Lung (tissue), 12 donors: Measurements from ENCODE around the gene ARHGDIB. TPM values are rescaled to one million over a fixed set of nuclear protein-coding genes. Genes with fewer than 3 reads are reported as not detected.
A peak's percentile ranks its signal among the peaks of the same experiment; 100 is the strongest.

Source experiments
- ATAC-seq: fragments of 200-7000 bp; cut with Tn5 transposase; one replicate; pipeline ENCODE4 v1.9.1; 2020; ENCODE audit warnings: moderate number of reproducible peaks; ENCODE audit not compliant: insufficient read depth, low FRiP score
- DNase-seq, 3 donors: peaks; one replicate each; pipeline ENCODE4 v3.0.0-alpha.2; 2013 to 2017
- H3K27ac ChIP-seq, 2 donors: one replicate each; pipeline ENCODE4 v1.5.1; 2013; ENCODE audit warnings: mild to moderate bottlenecking in 2 of 2, moderate library complexity in 2 of 2, control low read depth in 1 of 2, inconsistent platforms in 1 of 2, low read depth in 1 of 2, low read length in 1 of 2
- H3K27me3 ChIP-seq, 3 donors: one replicate each; pipeline ENCODE4 v1.5.1; 2013; ENCODE audit warnings: low read length in 2 of 3; ENCODE audit not compliant: control insufficient read depth in 3 of 3, insufficient read depth in 3 of 3
- H3K36me3 ChIP-seq, 4 donors: one replicate each; pipeline ENCODE4 v1.5.1; 2013; ENCODE audit warnings: low read length in 4 of 4, mild to moderate bottlenecking in 1 of 4, moderate library complexity in 1 of 4; ENCODE audit not compliant: control insufficient read depth in 4 of 4, insufficient read depth in 4 of 4
- H3K4me1 ChIP-seq, 5 donors: one replicate each; pipeline ENCODE4 v1.5.1; 2013; ENCODE audit warnings: low read length in 5 of 5, mild to moderate bottlenecking in 2 of 5, moderate library complexity in 1 of 5; ENCODE audit not compliant: control insufficient read depth in 5 of 5, insufficient read depth in 5 of 5
- H3K4me3 ChIP-seq: one replicate; pipeline ENCODE4 v1.5.1; 2013; ENCODE audit warnings: mild to moderate bottlenecking, control low read depth, moderate library complexity
- H3K9ac ChIP-seq, 2 donors: one replicate each; pipeline ENCODE4 v1.5.1; 2013; ENCODE audit warnings: low read length in 2 of 2, control low read depth in 1 of 2; ENCODE audit not compliant: insufficient read depth in 1 of 2
- H3K9me3 ChIP-seq, 4 donors: one replicate each; pipeline ENCODE4 v1.5.1; 2013; ENCODE audit warnings: low read length in 3 of 4, mild to moderate bottlenecking in 1 of 4, moderate library complexity in 1 of 4; ENCODE audit not compliant: control insufficient read depth in 4 of 4, insufficient read depth in 3 of 4
- WGBS, 2 donors: extraction: QIAGEN DNeasy Blood & Tissue Kit; methylation state at CpG; one replicate each; pipeline ENCODE4 v1.1.7; 2013; 5-methylcytosine and 5-hydroxymethylcytosine counted together
- polyA plus RNA-seq, 2 donors: library from polyadenylated mRNA; stranded (reverse); fragments of 200-250 nt; gene quantifications; one replicate each; pipeline ENCODE4 v1.2.1, GENCODE V29; 2013
- total RNA-seq, 2 donors: library from RNA; depleted of rRNA in 1 of 2; stranded (reverse); fragments of >200 nt in 1 of 2; gene quantifications; one replicate each; pipeline ENCODE4 v1.2.1, GENCODE V29; 2014 to 2021
- TF ChIP-seq, protein P1 (sequence below): IDR thresholded peaks from 2 replicates; pipeline ENCODE4 v1.5.1; 2012; ENCODE audit warnings: mild to moderate bottlenecking; ENCODE audit errors: control extremely low read depth, extremely low read depth
- donor health status: control.
- donor health status: control.
- donor health status: Bipolar disorder and iron deficiency.
- donor health status: healthy.
- donor health status: DM: yes; HTN: yes; CAD: no.

ARHGDIB gene
- total and polyA plus RNA-seq, 4 donors = 66.5 to 597 (median 259) TPM

DNA sequence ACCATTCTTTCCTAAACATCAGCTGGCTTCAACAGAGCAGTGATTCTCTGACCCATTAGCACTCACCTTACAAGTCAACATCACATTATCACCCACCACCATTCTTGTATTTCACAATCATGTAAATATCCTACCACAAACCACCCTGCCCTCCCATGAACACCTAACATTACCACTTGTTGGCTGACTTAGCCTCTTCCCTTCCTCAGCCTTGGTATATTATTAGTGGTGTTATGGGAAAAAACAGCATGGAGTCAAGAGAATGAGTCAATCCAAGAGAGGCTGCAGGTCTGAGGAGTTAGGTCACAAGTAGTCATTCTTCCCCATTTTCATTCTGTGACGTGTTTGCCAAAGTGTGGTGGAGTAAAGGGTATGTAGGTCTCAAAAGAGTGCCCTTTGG, 53.4 kb downstream of the ARHGDIB start:
- no peak overlapping the region for H3K4me3 ChIP-seq
- H3K27ac ChIP-seq = no peak overlapping the region
- ATAC-seq (no peak), DNase-seq (no peak)
- H3K9me3 ChIP-seq = no peaks in the 10 kb centered on the region
- WGBS, 2 donors = 78 to 81% methylated on average over 1 of the region's 1 CpG
- H3K4me1 ChIP-seq = peaks cover 0 to 15% (median 7%) of the 10 kb centered on the region in 5 donors
- H3K27me3 ChIP-seq = no peaks in the 10 kb centered on the region
- no peaks in the 10 kb centered on the region for H3K36me3 ChIP-seq
- TF ChIP-seq, protein P1, sequence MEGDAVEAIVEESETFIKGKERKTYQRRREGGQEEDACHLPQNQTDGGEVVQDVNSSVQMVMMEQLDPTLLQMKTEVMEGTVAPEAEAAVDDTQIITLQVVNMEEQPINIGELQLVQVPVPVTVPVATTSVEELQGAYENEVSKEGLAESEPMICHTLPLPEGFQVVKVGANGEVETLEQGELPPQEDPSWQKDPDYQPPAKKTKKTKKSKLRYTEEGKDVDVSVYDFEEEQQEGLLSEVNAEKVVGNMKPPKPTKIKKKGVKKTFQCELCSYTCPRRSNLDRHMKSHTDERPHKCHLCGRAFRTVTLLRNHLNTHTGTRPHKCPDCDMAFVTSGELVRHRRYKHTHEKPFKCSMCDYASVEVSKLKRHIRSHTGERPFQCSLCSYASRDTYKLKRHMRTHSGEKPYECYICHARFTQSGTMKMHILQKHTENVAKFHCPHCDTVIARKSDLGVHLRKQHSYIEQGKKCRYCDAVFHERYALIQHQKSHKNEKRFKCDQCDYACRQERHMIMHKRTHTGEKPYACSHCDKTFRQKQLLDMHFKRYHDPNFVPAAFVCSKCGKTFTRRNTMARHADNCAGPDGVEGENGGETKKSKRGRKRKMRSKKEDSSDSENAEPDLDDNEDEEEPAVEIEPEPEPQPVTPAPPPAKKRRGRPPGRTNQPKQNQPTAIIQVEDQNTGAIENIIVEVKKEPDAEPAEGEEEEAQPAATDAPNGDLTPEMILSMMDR = no peak
- H3K9ac ChIP-seq = no peak overlapping the region

DNA sequence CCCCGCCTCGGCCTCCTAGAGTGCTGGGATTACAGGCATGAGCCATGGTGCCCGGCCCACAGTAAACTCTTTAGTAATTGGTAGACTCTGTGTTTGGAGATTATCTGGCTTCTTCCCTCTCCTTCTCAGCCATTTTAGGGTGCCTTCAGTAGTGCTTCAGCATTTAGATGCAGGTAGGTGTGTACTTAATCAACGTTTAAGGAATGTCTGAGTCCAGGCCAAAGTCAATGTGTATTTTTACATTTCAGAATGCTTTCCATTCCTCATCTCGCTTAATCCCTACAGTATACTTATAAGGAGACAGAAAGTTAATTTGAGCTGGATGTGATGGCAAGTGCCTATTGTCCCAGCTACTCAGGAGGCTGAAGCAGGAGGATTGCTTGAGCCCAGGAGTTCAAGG, 55.3 kb downstream of the ARHGDIB start:
- Histone ChIP-seq H3K27ac (no peak overlapping the region), H3K4me1 (peaks cover 0 to 19% (median 7%) of the 10 kb centered on the region in 5 donors), H3K9ac (no peak overlapping the region), H3K9me3 (no peaks in the 10 kb centered on the region), H3K4me3 (no peak overlapping the region), H3K27me3 (no peaks in the 10 kb centered on the region), H3K36me3 (no peaks in the 10 kb centered on the region)
- no peak for ATAC-seq
- peak in 1 of 3 donors; percentile 47 for DNase-seq
- TF ChIP-seq, protein P1 = no peak
- WGBS, 2 donors = 70 to 77% methylated on average over 5 of the region's 5 CpGs

DNA sequence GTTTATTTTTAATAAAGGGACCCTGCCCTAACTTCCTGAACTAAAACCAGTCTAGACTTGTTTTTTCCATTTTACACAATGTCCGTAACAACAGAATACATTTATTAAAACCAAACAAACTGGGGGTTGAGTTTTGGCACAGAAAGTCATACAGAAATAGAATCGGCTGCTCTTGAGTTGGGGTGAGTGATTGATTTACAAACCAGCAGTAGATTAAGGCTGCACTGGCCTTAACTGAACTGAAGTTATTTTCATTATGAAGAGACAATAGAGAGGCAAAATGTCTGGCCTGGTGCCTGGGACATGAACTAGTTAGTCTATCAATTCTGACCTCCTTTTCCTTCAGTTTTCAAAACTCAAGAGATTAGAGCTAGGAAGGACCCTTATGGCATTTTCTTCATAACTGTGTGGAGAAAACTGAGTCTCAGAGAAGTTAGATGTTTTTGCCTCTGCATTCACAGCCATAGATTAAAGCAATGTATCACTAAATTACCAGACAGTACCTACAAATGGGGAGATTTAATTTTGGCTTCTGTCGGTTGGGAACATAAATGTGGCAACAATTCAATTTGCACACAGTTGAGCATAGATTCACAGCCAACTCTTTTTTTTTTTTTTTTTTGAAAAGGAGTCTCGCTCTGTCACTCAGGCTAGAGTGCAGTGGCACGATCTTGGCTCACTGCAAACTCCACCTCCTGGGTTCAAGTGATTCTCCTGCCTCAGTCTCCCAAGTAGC, 56.0 kb downstream of the ARHGDIB start:
- WGBS, 2 donors = 36 to 73% methylated on average over 5 of the region's 5 CpGs
- H3K27me3 ChIP-seq = no peaks in the 10 kb centered on the region
- no peaks in the 10 kb centered on the region for H3K36me3 ChIP-seq
- ATAC-seq (no peak), DNase-seq (peak; percentile 37 to 86 (median 75))
- H3K9me3 ChIP-seq = no peaks in the 10 kb centered on the region
- H3K27ac ChIP-seq = peak overlapping the region; percentile 13 to 62
- TF ChIP-seq, protein P1 = no peak
- peaks cover 0 to 19% (median 12%) of the 10 kb centered on the region in 5 donors for H3K4me1 ChIP-seq
- peak overlapping the region in 1 of 2 donors; percentile 65 for H3K9ac ChIP-seq
- H3K4me3 ChIP-seq = no peak overlapping the region
